Mesodermal cell (in vitro differentiated cells): ENCODE results near the gene PTPRN2.

Experiments
- H3K27ac ChIP-seq: 2 replicates; pipeline ENCODE4 v1.7.0; 2013; ENCODE audit warnings: mild to moderate bottlenecking, low read depth, low read length, moderate library complexity; ENCODE audit not compliant: severe bottlenecking
- H3K36me3 ChIP-seq: 2 replicates; pipeline ENCODE4 v1.7.1; 2013; ENCODE audit warnings: mild to moderate bottlenecking, low read length, moderate library complexity; ENCODE audit not compliant: control insufficient read depth, insufficient read depth
- H3K4me1 ChIP-seq: one replicate; pipeline ENCODE4 v1.7.1; 2013; ENCODE audit warnings: mild to moderate bottlenecking, low read length; ENCODE audit not compliant: insufficient read depth, control insufficient read depth, poor library complexity, severe bottlenecking
- H3K4me3 ChIP-seq: 2 replicates; pipeline ENCODE4 v1.7.0; 2013; ENCODE audit warnings: low read length, control low read depth, mild to moderate bottlenecking; ENCODE audit not compliant: insufficient read depth, poor library complexity, severe bottlenecking; ENCODE audit errors: extremely low read depth
- H3K9me3 ChIP-seq: 2 replicates; pipeline ENCODE4 v1.7.1; 2013; ENCODE audit warnings: mild to moderate bottlenecking, low read length, moderate library complexity; ENCODE audit not compliant: control insufficient read depth
- WGBS, 2 experiments: methylation state at CpG; one replicate each; pipeline ENCODE4 v1.1.5; 2013; ENCODE audit warnings: missing lambda C conversion rate in 2 of 2; ENCODE audit not compliant: insufficient coverage in 2 of 2; 5-methylcytosine and 5-hydroxymethylcytosine counted together

PTPRN2 gene

GRCh38 chr7:157676001-157676400, 911.6 kb downstream of the PTPRN2 start:
- Histone ChIP-seq H3K4me1 (no peaks in the 10 kb centered on the region), H3K9me3 (peaks cover 63% of the 10 kb centered on the region)

GRCh38 chr7:157675427-157675927, 912.1 kb downstream of the PTPRN2 start:
- Histone ChIP-seq H3K27ac (no peak overlapping the region), H3K36me3 (no peaks in the 10 kb centered on the region)
- 89 to 93% methylated on average over 6 to 20 of the region's 21 CpGs for WGBS, 2 experiments

More at GRCh38 chr7:157676001-157676400, 911.6 kb downstream of the PTPRN2 start:
- H3K27ac ChIP-seq, result no peak overlapping the region
- WGBS, 2 experiments, result 74 to 77% methylated on average over 11 of the region's 11 CpGs
- H3K4me3 ChIP-seq, result no peak overlapping the region
- H3K36me3 ChIP-seq, result no peaks in the 10 kb centered on the region

GRCh38 chr7:157674715-157675426, 912.8 kb downstream of the PTPRN2 start:
- H3K4me1 ChIP-seq, result no peaks in the 10 kb centered on the region

More at GRCh38 chr7:157675427-157675927, 912.1 kb downstream of the PTPRN2 start:
- peaks cover 66% of the 10 kb centered on the region for H3K9me3 ChIP-seq
- H3K4me1 ChIP-seq, result no peaks in the 10 kb centered on the region
- H3K4me3 ChIP-seq, result no peak overlapping the region

GRCh38 chr7:157674027-157674714, 913.5 kb downstream of the PTPRN2 start:
- Histone ChIP-seq H3K9me3 (peaks cover 69% of the 10 kb centered on the region), H3K36me3 (no peaks in the 10 kb centered on the region), H3K4me1 (no peaks in the 10 kb centered on the region), H3K27ac (no peak overlapping the region), H3K4me3 (no peak overlapping the region)
- WGBS, 2 experiments, result 77 to 84% methylated on average over 19 to 20 of the region's 28 CpGs

More at GRCh38 chr7:157674715-157675426, 912.8 kb downstream of the PTPRN2 start:
- H3K36me3 ChIP-seq, result no peaks in the 10 kb centered on the region
- H3K9me3 ChIP-seq, result peaks cover 69% of the 10 kb centered on the region
- H3K27ac ChIP-seq, result no peak overlapping the region
- no peak overlapping the region for H3K4me3 ChIP-seq
- WGBS, 2 experiments, result 83 to 87% methylated on average over 20 to 21 of the region's 30 CpGs

GRCh38 chr7:157673573-157673972, 914.0 kb downstream of the PTPRN2 start:
- Histone ChIP-seq H3K9me3 (peaks cover 73% of the 10 kb centered on the region), H3K4me3 (no peak overlapping the region), H3K4me1 (no peaks in the 10 kb centered on the region), H3K36me3 (no peaks in the 10 kb centered on the region), H3K27ac (no peak overlapping the region)
- 61 to 73% methylated on average over 7 to 14 of the region's 14 CpGs for WGBS, 2 experiments

GRCh38 chr7:157671358-157672255, 916.0 kb downstream of the PTPRN2 start:
- Histone ChIP-seq H3K27ac (no peak overlapping the region), H3K4me3 (no peak overlapping the region), H3K36me3 (no peaks in the 10 kb centered on the region), H3K9me3 (peaks cover 68% of the 10 kb centered on the region), H3K4me1 (no peaks in the 10 kb centered on the region)
- WGBS, 2 experiments, result 78 to 87% methylated on average over 31 to 36 of the region's 39 CpGs

GRCh38 chr7:157670490-157671357, 916.9 kb downstream of the PTPRN2 start:
- WGBS, 2 experiments, result 74 to 80% methylated on average over 19 of the region's 22 CpGs
- H3K36me3 ChIP-seq, result no peaks in the 10 kb centered on the region
- no peak overlapping the region for H3K27ac ChIP-seq

GRCh38 chr7:157669768-157670351, 917.8 kb downstream of the PTPRN2 start:
- Histone ChIP-seq H3K4me1 (no peaks in the 10 kb centered on the region), H3K4me3 (no peak overlapping the region), H3K27ac (no peak overlapping the region), H3K36me3 (no peaks in the 10 kb centered on the region), H3K9me3 (peaks cover 60% of the 10 kb centered on the region)
- 85 to 86% methylated on average over 27 to 31 of the region's 33 CpGs for WGBS, 2 experiments

More at GRCh38 chr7:157670490-157671357, 916.9 kb downstream of the PTPRN2 start:
- Histone ChIP-seq H3K4me3 (no peak overlapping the region), H3K9me3 (peaks cover 62% of the 10 kb centered on the region), H3K4me1 (no peaks in the 10 kb centered on the region)

- H3K27ac ChIP-seq, result no peak overlapping the region
- peaks cover 58% of the 10 kb centered on the region for H3K9me3 ChIP-seq
- no peaks in the 10 kb centered on the region for H3K4me1 ChIP-seq
- 81 to 84% methylated on average over 22 to 31 of the region's 33 CpGs for WGBS, 2 experiments
- no peak overlapping the region for H3K4me3 ChIP-seq
- no peaks in the 10 kb centered on the region for H3K36me3 ChIP-seq
These were observed 918.5 kb downstream of the PTPRN2 start for GRCh38 chr7:157668884-157669767.
